Skin epidermis (tissue), 12 donors: ENCODE measurements around the gene CGB3.

Experiments used
- H3K27ac ChIP-seq, 21 experiments: fragments of 200-600 bp; sonication (generic) in 11 of 21; one replicate each; pipeline ENCODE4 v1.5.0; 2020; ENCODE audit warnings: mild to moderate bottlenecking in 3 of 21, inconsistent platforms in 2 of 21, moderate library complexity in 2 of 21
- H3K4me3 ChIP-seq, 7 experiments: fragments of 200-600 bp; sonication (generic) in 2 of 7; one replicate each; pipeline ENCODE4 v1.5.0; 2020; ENCODE audit warnings: inconsistent platforms in 2 of 7, mild to moderate bottlenecking in 2 of 7, moderate library complexity in 1 of 7

The CGB3 gene

DNA sequence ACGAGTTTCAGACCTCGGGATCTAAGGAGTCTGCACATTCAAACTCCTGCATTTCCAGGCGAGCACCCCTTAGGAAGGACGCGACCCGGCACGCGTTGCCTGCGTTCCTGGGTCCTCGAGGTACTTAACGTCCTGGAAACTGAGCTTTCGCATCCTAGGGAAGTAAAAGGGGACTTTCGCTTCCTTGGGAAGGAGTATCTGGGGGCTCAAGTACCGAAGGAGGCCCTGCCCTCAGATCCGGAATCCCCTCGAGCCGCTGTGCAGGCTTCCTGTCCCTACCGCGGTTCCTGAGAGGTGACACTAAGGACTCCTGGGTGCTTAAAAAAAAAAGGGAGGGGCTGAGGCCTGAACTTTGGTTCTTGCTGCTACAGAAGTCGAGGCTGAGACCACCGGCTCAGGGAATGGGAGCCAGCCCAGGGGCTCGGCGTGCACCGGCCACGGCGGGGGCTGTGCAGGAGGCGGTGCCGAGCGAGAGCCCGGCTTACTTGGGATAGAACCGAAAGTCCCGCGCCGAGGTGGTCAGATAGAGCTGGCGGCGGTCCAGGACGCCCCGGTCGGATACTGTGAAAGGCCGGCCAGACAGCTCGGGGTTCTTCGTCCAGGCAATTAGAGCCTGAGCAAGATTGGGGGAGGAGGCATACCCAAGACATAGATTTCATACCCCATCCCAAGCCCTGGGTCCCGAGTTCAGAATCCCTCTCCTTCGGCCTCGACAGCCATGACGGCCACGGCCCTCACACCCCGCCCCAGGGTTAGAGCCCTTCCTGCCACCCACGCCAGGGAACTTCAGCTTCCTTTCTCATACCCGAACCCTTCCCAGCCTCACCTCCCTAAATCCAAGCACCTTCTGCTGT, 5.5 kb downstream of the CGB3 start:
- H3K4me3 ChIP-seq: peak overlapping the region; percentile 19 to 48 (median 37)
- H3K27ac ChIP-seq: peak overlapping the region in 3 of 21 experiments; percentile 8 to 69 (median 60)

DNA sequence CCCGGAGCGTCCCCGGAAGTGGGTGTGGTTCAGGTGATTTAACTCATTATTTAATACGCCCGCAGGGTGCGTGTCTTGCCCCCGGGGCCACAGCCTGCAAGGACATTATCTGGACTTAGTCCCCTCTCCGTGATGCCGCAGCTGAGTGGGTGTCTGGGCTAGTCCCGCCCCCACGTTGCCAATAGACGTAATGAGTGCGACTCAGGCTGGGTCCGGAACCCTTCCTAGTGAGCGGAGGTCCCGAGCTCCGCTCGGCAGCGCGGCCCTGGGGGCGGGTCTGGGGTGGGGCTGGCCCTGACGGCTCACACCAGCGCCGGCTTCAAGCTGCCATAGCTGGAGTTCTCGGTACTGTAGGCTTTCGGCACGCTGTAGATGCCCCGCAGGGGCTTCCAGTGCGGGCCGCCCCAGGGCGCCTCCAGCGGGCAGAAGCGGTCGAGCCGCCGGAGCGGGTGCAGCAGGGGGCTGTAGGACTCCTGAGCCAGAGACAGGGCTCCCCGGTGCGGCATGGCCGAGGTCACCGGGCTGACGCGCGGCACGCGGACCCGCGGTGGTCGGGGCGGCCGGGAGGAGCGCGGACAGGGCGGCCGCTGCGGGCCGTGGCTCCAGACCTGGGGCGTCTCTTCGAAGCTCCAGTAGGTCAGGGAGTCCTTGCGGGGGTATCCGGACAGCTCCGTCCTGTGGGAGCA, 6.3 kb downstream of the CGB3 start:
- Histone ChIP-seq H3K27ac (peak overlapping the region in 8 of 21 experiments; percentile 4 to 69 (median 23)), H3K4me3 (peak overlapping the region; percentile 19 to 48 (median 37))

DNA sequence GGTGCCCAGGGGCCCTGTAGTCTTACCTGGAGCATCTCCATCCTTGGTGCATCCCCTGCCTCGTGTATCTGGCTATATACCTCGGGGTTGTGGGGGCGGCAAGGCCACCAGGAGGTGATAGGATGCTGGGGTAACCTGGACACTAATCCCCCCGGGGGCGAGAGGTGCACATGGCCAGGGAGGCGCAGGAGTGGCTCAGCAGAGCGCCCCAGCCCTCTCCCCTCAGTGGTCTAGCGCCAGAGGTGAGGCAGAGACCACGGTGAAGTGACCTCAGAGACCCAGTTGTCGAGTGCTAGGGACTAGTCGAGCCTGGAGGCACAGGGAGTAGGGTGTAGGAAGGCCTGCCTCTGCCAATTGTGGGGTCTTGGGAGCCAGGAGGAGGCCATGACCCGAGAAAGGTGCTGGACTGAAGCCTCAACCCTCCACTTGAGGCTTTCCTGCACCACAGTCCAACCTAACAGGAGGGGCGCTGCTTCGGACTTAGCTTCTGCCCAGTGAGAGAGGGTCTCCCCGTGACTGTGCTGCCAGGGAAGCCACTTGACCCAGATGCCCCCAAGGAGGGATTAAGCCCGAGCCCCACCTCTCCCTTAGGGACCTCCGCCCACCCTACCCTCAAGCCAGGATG, 7.0 kb downstream of the CGB3 start, which contains the start of gene LHB:
Gene LHB (minus strand): TSS at position 51 of the 625 bp plus-strand sequence. CDS start 10 bp downstream, at position 41.
- Histone ChIP-seq H3K27ac (peak within 1 kb of the TSS in 8 of 21 experiments; percentile 4 to 69 (median 23)), H3K4me3 (peak within 1 kb of the TSS; percentile 19 to 48 (median 37))

DNA sequence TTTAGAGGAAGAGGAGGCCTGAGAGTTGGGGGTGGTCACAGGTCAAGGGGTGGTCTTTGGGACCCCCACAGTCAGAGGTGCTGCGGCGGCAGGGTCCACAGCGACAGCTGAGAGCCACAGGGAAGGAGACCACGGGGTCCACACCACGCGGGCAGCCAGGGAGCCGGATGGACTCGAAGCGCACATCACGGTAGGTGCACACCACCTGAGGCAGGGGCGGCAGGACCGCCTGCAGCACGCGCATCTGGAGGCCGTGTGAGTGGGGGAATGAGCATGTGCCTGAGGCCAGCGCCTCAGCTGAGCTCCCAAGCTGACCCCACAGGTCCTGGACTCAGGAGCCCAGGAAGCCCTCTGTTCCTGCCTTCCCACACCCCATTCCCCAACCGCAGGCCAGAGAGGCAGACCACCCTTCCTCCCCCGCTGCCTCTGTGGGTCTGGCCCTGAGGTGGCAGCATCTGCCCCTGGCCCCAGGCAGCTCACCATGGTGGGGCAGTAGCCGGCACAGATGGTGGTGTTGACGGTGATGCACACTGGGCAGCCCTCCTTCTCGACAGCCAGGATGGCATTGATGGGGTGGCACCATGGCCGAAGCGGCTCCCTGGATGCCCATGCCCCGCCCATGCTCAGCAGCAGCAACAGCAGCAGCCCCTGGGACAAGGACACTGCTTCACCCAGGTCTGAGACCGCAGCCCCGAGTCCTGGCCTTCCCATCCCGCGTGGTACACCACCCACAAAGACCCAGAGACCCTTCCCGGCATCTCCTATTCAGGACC, 7.9 kb downstream of the CGB3 start:
- no peak overlapping the region for H3K4me3 ChIP-seq
- H3K27ac ChIP-seq: no peak overlapping the region

DNA sequence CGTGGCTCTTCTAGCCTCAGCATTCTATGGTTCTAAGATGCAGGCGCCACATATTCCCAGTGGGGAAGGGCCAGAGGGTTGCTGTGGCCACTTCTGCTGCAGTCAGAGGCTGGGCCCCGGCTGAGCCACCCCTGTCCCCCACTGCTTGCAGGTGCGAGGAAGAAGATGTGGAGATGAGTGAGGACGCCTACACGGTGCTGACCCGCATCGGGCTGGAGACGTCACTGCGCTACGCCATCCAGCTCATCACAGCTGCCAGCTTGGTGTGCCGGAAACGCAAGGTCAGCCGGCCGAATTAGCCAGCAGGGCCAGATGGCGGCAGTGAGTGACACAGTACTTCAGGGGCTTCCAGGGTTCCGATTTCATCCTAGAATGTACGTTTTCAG, 9.3 kb downstream of the CGB3 start:
- Histone ChIP-seq H3K4me3 (no peak overlapping the region), H3K27ac (no peak overlapping the region)

DNA sequence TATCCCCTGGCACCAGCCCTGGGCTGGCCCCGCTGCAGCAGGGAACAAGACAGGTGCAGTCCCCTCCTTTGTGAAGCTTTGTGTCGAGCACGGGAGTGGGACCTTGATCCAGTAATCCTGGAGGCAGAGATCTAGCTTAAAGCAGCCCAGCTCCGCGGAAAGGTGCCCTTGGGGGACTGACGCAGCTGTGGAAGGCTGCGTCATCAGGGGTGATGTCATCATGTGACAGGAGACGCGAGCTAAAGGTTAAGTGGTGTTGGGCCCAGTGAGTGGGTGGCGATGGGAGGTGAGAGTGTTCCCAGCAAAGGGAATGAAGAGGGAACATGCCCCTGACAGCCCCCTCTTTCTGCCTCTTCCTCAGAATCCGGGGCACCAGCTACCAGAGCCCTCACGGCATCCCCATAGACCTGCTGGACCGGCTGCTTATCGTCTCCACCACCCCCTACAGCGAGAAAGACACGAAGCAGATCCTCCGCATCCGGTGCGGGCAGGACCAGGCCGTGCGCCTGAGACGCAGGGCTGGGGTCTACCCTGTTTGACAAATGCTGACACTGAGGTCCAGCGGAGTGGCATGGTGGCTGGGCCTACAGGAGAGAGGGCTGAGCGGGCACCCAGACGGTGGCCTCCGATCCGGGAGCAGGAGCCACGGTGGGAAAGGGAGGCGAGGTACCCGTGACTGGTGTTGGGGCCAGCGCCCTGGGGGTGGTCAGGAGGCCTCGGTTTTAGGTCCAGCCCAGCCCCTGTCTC, 9.8 kb downstream of the CGB3 start:
- H3K27ac ChIP-seq: no peak overlapping the region
- H3K4me3 ChIP-seq: no peak overlapping the region

DNA sequence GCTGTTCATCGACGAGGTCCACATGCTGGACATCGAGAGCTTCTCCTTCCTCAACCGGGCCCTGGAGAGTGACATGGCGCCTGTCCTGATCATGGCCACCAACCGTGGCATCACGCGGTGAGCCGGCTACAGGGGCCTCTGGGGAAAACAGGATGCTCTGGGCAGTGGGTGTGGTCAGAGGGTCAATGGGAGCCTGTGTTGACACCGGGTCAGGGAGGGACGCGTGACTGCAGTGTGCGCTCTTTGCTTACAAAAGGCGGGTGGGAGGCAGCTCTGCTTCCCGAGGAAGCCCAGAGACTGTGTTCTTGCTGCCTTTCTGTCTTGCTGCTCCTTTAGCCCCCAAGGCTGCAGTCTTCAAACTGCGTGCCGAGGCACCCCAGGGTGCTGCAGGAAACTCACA, 12.9 kb downstream of the CGB3 start:
- Histone ChIP-seq H3K27ac (no peak overlapping the region), H3K4me3 (no peak overlapping the region)

DNA sequence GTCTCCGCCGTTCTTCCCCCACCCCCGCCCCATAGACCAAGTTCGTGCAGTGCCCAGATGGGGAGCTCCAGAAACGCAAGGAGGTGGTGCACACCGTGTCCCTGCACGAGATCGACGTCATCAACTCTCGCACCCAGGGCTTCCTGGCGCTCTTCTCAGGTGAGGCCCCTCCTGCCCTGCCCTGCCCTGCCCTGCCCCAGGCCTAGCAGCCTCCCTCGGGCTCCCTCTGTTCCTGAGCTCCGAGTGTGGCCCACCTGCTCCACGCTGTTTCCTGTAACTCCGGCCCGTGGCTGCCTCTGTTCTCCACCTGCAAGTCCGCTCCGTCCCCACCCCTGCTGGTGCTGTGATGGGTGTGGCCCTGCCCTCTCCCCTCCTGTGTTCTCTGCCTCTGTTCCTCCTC, 13.7 kb downstream of the CGB3 start:
- no peak overlapping the region for H3K4me3 ChIP-seq
- H3K27ac ChIP-seq: no peak overlapping the region

DNA sequence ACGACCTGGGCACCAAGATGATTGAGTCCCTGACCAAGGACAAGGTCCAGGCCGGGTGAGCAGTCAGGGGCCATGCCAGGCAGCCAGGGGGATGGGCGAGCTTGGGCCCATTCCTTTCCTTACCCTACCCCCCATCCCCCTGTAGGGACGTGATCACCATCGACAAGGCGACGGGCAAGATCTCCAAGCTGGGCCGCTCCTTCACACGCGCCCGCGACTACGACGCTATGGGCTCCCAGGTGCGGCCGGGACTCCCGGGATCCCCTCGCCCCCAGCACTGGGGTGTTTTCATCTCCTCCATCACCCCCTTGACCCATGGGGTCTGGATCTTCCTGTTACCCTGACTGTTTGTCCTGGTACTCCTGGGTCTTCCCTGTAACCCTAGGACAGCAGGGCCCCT, 14.3 kb downstream of the CGB3 start:
- Histone ChIP-seq H3K4me3 (no peak overlapping the region), H3K27ac (no peak overlapping the region)

DNA sequence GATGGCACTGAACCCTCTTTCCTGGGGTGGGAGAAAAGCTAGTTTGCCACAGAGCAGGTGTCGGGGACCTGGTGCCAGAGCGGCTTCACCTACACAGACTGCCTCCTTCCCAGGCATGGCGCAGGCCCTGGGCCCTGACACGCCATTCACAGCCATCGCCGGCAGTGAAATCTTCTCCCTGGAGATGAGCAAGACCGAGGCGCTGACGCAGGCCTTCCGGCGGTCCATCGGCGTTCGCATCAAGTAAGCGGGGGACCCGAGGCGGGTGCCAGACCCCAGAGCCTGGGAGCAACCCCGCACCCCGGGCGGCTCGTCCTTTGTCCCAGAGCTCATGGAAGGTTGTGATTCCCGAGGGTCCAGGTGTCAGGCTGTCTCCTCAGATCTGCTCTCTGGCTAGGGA, 17.2 kb downstream of the CGB3 start:
- no peak overlapping the region for H3K27ac ChIP-seq
- no peak overlapping the region for H3K4me3 ChIP-seq

DNA sequence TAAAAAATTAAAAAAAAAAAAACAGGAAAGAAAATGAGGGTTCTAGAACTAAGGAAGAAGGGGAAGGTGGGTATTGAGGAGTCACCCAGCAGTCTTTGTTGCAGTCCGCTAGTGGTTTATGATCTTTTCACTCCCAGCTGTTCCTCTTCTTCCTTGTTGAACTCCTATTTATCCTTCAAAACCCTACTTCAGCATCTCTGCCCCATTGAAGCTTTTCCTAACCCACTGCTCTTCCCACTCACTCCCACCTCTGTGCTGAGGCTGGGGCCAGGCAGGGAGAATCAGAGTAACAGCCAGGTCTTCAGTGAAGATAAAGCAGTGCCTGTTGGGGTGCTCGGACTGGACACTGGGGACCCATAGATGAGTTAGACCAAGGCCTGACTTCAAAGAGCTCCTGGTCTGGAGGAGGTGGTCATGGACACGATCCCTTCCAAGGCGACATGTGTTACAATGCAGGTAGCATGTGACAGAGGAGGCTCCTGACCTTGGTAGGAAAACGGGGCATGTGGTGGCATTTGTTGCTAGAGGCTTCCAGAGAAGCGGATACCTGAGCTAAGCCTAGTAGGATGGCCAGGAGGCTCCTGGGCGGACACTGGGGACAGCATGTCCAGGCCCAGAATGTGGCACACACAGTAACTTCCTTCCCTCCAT, 19.0 kb downstream of the CGB3 start:
- Histone ChIP-seq H3K4me3 (no peak overlapping the region), H3K27ac (no peak overlapping the region)

DNA sequence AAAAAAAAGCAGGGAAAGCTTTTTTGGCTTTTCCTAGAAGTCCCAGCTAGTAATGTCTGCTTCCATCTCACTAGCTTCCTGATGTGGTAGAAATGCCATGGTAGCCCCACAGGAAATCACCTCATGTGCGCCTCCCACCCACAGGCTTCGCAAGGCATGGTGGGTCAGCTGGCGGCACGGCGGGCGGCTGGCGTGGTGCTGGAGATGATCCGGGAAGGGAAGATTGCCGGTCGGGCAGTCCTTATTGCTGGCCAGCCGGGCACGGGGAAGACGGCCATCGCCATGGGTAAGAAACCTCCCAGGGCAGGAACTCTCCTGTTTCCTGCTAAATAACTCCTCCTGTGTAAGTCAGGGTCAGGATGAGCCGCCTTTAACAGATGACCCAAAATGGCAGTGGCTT, 20.0 kb downstream of the CGB3 start:
- Histone ChIP-seq H3K27ac (no peak overlapping the region), H3K4me3 (no peak overlapping the region)

DNA sequence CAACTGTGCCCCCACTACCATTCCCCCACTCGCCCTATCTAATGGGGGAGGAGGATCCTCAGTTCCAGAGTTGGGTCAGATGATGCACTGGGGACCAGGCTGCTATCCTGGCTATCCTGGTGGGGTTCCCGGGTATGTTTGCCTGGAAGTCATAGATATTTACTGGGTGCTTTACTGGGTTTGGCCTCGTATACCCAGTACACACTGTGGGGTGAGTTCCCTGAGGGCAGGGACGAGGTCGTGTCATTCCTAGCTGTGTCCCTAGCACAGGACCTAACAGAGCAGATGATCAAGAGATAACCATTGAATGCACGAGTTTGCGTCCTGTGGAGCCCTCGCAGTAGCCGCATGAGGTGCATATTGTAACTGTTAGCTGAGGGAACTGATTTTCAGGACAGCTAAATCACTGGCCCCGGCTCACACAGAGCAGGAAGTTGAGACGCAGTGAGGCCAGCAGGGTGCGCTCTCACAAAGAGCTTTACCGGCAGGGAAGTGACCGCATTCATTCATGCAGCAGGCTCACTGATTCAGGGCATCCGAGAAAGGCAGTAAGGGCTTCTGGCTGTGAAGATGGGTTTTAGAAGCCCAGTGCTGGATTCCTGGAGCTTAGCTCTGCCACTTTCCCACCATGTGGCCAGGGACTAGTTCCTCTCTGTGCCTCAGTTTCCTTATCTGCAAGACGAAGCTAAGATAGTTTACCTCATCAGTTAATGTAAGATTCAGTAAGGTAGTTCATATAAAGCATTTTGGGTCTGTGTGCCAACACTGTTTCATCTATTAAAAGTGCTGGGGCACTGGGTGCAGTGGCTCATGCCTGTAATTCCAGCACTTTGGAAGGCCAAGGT, 24.4 kb downstream of the CGB3 start:
- H3K27ac ChIP-seq: no peak overlapping the region

DNA sequence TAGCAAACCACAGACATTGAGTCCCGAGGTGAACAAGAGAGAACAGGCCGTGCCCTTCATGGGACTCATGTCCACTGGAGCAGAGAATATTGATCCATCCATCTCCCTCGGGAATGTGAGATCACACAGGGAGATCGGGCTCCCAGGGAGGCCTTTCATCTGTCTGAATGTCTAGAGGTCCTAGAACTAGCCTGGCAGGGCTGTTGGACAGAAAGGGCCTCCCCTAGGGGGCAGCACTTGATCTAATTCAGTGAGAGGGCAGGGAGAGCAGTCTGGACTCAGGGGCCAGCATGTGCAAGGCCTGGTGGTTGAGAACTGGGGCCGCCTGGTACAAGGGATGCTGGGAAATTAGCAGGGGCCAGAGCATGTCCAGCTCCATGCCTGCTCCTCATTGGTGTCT, 26.2 kb downstream of the CGB3 start:
- Histone ChIP-seq H3K27ac (no peak overlapping the region), H3K4me3 (no peak overlapping the region)

More for the DNA sequence above, 24.4 kb downstream of the CGB3 start:
- H3K4me3 ChIP-seq: no peak overlapping the region

DNA sequence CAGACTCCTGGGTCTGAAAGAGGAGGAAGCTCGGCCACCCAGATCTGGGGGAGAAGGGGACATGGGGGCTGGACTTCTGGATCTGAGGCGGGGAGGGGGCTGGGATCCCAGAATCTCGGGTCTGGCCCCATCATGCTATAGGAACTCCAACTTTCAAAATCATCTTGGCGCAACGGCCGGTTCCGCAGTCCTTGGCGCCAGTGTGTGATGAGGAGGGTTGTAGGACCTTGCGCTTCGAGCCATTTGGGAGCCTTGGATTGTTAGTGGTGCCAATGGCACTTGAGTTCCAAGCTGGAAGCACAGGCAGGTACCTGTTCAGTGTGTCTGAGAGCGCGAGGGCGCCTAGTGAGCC, 30.1 kb downstream of the CGB3 start:
- peak overlapping the region in 20 of 21 experiments; percentile 71 to 98 (median 88) for H3K27ac ChIP-seq

DNA sequence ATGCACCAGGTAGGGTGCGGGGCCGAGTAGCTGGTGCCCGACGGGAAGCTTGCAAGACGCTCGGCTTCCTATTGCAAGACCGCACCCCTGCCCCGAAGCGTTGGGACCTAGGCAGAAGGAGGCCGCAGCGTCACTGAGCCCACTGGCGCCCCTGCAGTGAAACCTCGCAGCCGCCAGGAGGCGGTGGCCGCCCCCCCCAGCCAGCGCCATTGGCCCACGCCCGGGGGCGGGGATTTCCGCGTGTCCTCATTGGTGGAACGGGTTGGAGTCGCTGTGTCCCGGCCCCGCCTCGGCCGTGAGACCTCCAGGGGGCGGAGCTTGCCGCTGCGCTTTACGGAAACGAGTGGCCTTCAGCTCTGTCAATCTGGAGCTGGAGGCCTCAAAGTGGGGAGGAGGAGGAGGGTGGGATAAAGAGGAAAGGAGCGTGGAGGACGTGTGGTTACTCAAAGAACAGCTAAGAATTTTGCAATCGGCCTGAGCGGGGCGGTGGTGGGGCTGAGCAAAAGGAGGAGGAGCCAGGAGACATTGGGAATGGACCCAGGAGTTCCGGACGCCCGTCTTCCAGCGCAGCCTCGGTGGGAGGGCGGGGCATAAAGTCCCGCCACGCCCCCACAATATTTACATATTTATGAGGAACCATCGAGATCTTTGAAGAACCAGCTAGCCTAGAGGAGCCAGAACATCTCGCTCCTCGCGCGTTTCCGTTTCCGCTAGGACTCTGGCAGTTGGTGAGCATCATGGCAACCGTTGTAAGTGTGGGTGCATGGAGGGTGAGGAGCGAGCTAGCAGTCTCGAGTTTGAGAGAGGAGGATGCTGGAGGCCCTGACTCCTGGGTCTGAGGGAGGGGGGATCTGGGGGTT, 30.7 kb downstream of the CGB3 start, which contains the start of the genes GYS1 and RUVBL2:
Gene GYS1 (minus strand): TSS at position 135 of the 860 bp plus-strand sequence. CDS start 197 bp downstream, outside the sequence.
Gene RUVBL2 (plus strand): TSS at position 713 of the 860 bp plus-strand sequence. CDS start 25 bp downstream, at position 738.
- peak within 1 kb of the TSS; percentile 64 to 88 (median 78) for H3K4me3 ChIP-seq
- peak within 1 kb of the TSS; percentile 34 to 98 (median 89) for H3K27ac ChIP-seq

More for the DNA sequence above, 30.1 kb downstream of the CGB3 start:
- H3K4me3 ChIP-seq: peak overlapping the region; percentile 64 to 88 (median 78)
